ENCODE data around the gene NLRP3. TPM values are rescaled to one million over a fixed set of nuclear protein-coding genes. Genes with fewer than 3 reads are reported as not detected.
"Not testable (repeated sequence)": the region's sequence is repeated elsewhere in the genome, so short reads cannot be mapped to it uniquely, and the experiment has no call there.

NLRP3 gene
- total RNA-seq, 8 experiments from 2014 or later: 0.20 to 0.81 (median 0.41) TPM; not detected in 2

DNA sequence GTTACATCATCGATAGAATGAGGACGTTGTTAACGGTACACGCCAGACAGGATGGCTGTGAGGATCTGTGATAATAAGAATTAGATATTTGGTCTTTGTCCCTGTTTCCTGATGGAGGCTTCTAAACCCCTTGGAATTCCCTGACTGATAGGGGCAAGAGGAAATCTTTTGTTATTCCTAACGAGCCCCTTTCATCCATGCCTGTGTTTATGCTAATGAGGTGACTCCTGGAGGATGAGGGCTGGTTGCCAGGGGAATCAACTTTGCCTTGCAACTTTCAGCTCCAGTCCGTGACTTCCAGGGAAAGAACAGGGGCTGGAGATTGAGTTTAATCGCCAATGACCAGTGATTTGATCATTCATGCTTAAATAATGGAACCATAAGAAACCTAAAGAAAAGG is 39.3 kb upstream of the NLRP3 start:
- Histone ChIP-seq H3K4me1 (replicated peaks in 1 of 2) (peaks cover 36 to 40% of the 10 kb centered on the region in 2 donors), H3K4me3 (peak overlapping the region in 1 of 5 donors; percentile 0), H3K27ac (peak overlapping the region; percentile 10 to 57)
- in situ Hi-C loops (cut with MboI; ENCODE audit: low pct_unique_long_range_greater_than_20kb in 2 of 9, low sequenced_read_pairs in 9 of 9, unreplicated experiment in 9 of 9): loop anchor here in 2 of 9 experiments (25.0 kb wide), 1 partner anchor 111 kb away; no protein-coding TSS in a partner anchor
- peak in 5 of 8 experiments; percentile 62 to 88 (median 80) for ATAC-seq (replicated peaks in 6 of 8)
- WGBS, 10 experiments: 1 to 38% (median 13%) methylated on average over 1 to 7 of the region's 7 CpGs; no CpG with 5 or more reads in 2 of the 10 experiments

DNA sequence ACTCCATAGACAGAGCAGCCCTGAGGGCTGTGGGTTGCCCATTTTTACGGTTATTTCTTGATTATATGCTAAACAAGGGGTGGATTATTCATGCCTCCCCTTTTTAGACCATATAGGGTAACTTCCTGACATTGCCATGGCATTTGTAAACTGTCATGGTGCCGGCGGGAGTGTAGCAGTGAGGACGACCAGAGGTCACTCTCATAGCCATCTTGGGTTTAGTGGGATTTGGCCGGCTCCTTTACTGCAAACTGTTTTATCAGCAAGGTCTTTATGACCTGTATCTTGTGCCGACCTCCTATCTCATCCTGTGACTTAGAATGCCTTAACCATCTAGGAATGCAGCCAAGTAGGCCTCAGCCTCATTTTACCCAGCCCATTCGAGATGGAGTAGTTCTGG is 38.3 kb upstream of the NLRP3 start:
- in situ Hi-C loops (cut with MboI; ENCODE audit: low pct_unique_long_range_greater_than_20kb in 2 of 9, low sequenced_read_pairs in 9 of 9, unreplicated experiment in 9 of 9): loop anchor here in 2 of 9 experiments (25.0 kb wide), 1 partner anchor 110 kb away; no protein-coding TSS in a partner anchor
- not testable (repeated sequence) for H3K4me3 ChIP-seq; ATAC-seq (replicated peaks in 6 of 8)
- Histone ChIP-seq H3K27ac (peak overlapping the region in 1 of 2 donors; percentile 57), H3K4me1 (replicated peaks in 1 of 2) (peaks cover 36 to 40% of the 10 kb centered on the region in 2 donors)
- WGBS, 10 experiments: 0 to 68% (median 46%) methylated on average over 1 to 7 of the region's 7 CpGs; no CpG with 5 or more reads in 1 of the 10 experiments

- H3K4me1 ChIP-seq (replicated peaks in 1 of 2): peaks cover 36 to 40% of the 10 kb centered on the region in 2 donors
- 0 to 87% (median 71%) methylated on average over 1 to 16 of the region's 20 CpGs; no CpG with 5 or more reads in 2 of the 10 experiments for WGBS, 10 experiments
- peak in 5 of 8 experiments; percentile 18 to 68 (median 50) for ATAC-seq (replicated peaks in 6 of 8)
- no peak overlapping the region for H3K27ac ChIP-seq
- no peak overlapping the region for H3K4me3 ChIP-seq
- in situ Hi-C loops (cut with MboI; ENCODE audit: low pct_unique_long_range_greater_than_20kb in 2 of 9, low sequenced_read_pairs in 9 of 9, unreplicated experiment in 9 of 9): loop anchor here in 2 of 9 experiments (25.0 kb wide), 1 partner anchor 109 kb away; no protein-coding TSS in a partner anchor
Measured at GRCh38 chr1:247378334-247379073, 37.5 kb upstream of the NLRP3 start.

- H3K27ac ChIP-seq: no peak overlapping the region
- in situ Hi-C loops (cut with MboI; ENCODE audit: low pct_unique_long_range_greater_than_20kb in 2 of 9, low sequenced_read_pairs in 9 of 9, unreplicated experiment in 9 of 9): loop anchor here in 2 of 9 experiments (25.0 kb wide), 1 partner anchor 102 kb away; no protein-coding TSS in a partner anchor
- H3K4me1 ChIP-seq (replicated peaks in 1 of 2): peaks cover 0 to 12% of the 10 kb centered on the region in 2 donors
- no peak overlapping the region for H3K4me3 ChIP-seq
- WGBS, 10 experiments: 18 to 86% (median 65%) methylated on average over 2 to 4 of the region's 4 CpGs
- ATAC-seq (replicated peaks in 6 of 8): peak in 2 of 8 experiments; percentile 10 to 14
Measured at GRCh38 chr1:247385283-247385682, 30.7 kb upstream of the NLRP3 start.

DNA sequence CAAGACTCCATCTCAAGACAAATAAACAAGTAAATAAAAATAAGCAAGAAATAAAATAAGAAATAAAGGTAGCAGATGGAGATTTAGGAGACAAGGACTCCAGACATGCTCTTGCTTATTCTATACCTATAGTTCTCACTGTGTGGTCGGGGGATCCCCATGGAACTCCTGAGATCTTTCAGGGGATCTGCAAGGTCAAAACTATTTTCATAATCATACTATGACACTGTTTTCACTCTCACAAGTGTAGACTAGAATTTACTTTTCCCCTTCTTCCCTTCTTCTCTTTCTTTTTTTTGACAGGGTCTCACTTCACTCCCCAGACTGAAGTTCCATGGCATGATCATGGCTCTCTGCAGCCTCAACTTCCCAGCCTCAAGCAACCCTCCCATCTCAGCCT is 29.8 kb upstream of the NLRP3 start:
- H3K27ac ChIP-seq: no peak overlapping the region
- H3K4me3 ChIP-seq: no peak overlapping the region
- peaks cover 0 to 12% of the 10 kb centered on the region in 2 donors for H3K4me1 ChIP-seq (replicated peaks in 1 of 2)
- in situ Hi-C loops (cut with MboI; ENCODE audit: low pct_unique_long_range_greater_than_20kb in 2 of 9, low sequenced_read_pairs in 9 of 9, unreplicated experiment in 9 of 9): loop anchor here in 2 of 9 experiments (25.0 kb wide), 1 partner anchor 101 kb away; no protein-coding TSS in a partner anchor
- 40 to 100% (median 100%) methylated on average over 1 of the region's 1 CpG; no CpG with 5 or more reads in 4 of the 10 experiments for WGBS, 10 experiments
- no peak for ATAC-seq (replicated peaks in 6 of 8)

DNA sequence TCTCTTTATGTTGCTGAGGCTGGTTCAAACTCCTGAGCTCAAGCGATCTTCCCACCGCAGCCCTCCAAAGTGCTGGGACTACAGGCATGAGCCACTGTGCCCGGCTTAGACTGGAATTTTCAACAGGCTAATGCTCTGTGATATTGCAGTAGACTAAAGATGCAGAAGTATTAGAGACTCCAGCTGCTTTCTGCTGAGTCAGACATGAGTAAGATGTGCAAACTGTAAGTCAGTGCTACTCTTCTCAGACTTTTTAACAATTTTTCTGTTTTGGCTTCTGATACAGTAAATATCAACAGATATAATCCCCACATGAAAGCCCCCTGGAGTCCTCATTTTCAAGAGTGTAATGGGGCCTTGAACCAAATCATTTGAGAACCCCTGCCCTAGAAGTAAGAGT is 29.3 kb upstream of the NLRP3 start:
- WGBS, 10 experiments: 67 to 100% (median 94%) methylated on average over 1 to 3 of the region's 3 CpGs; no CpG with 5 or more reads in 3 of the 10 experiments
- in situ Hi-C loops (cut with MboI; ENCODE audit: low pct_unique_long_range_greater_than_20kb in 2 of 9, low sequenced_read_pairs in 9 of 9, unreplicated experiment in 9 of 9): loop anchor here in 2 of 9 experiments (25.0 kb wide), 1 partner anchor 101 kb away; no protein-coding TSS in a partner anchor
- no peak overlapping the region for H3K27ac ChIP-seq
- peaks cover 0 to 12% of the 10 kb centered on the region in 2 donors for H3K4me1 ChIP-seq (replicated peaks in 1 of 2)
- H3K4me3 ChIP-seq: no peak overlapping the region
- ATAC-seq (replicated peaks in 6 of 8): peak in 7 of 8 experiments; percentile 37 to 89 (median 86)

- no peak overlapping the region for H3K4me3 ChIP-seq
- peak in 5 of 8 experiments; percentile 12 to 41 (median 34) for ATAC-seq (replicated peaks in 6 of 8)
- in situ Hi-C loops (cut with MboI; ENCODE audit: low pct_unique_long_range_greater_than_20kb in 2 of 9, low sequenced_read_pairs in 9 of 9, unreplicated experiment in 9 of 9): loop anchor here in 2 of 9 experiments (25.0 kb wide), 1 partner anchor 100 kb away; no protein-coding TSS in a partner anchor
- no peak overlapping the region for H3K27ac ChIP-seq
- WGBS, 10 experiments: 0 to 80% (median 51%) methylated on average over 1 to 4 of the region's 4 CpGs; no CpG with 5 or more reads in 1 of the 10 experiments
- H3K4me1 ChIP-seq (replicated peaks in 1 of 2): peaks cover 0 to 12% of the 10 kb centered on the region in 2 donors
Measured at GRCh38 chr1:247387096-247387495, 28.9 kb upstream of the NLRP3 start.

GRCh38 chr1:247387565-247387964 is 28.4 kb upstream of the NLRP3 start:
- in situ Hi-C loops (cut with MboI; ENCODE audit: low pct_unique_long_range_greater_than_20kb in 2 of 9, low sequenced_read_pairs in 9 of 9, unreplicated experiment in 9 of 9): loop anchor here in 2 of 9 experiments (25.0 kb wide), 1 partner anchor 100 kb away; no protein-coding TSS in a partner anchor

DNA sequence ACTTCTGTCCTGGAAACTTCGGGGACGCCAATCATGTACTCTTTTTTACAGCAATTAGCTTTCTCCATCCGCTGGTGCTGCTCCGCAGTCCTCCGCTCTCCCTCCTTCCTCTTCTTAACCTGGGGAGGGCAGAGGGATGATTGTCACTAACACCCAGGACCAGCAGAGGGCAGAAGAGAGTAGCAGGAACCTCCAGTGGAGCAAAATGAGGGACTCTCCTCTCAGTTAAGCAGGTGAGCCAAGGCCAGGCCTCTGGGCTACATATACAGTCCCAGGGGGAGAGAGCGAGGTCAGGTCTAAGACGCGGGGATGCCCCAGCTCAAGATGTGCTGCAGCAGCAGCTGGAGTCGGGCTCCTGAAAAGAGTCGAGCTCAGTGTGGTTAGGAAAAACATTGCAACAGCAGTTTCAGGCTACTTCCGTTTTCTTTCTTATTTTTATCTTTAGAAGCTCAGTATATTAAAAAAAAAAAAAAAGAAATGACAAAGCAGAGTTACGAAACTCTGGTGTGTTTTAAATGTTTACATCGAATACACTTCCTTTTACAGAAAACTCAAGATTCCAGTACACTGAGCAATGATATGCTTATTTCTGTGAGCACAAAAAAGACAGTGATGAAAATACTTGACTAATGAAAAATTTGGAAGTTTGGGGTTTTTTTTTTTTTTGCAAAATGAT is 25.7 kb upstream of the NLRP3 start:
- WGBS, 10 experiments: 0 to 67% (median 46%) methylated on average over 1 to 13 of the region's 13 CpGs
- Histone ChIP-seq H3K4me3 (no peak overlapping the region), H3K4me1 (replicated peaks in 1 of 2) (peaks cover 0 to 12% of the 10 kb centered on the region in 2 donors), H3K27ac (no peak overlapping the region)
- in situ Hi-C loops (cut with MboI; ENCODE audit: low pct_unique_long_range_greater_than_20kb in 2 of 9, low sequenced_read_pairs in 9 of 9, unreplicated experiment in 9 of 9): loop anchor here in 2 of 9 experiments (25.0 kb wide), 1 partner anchor 97 kb away; no protein-coding TSS in a partner anchor
- ATAC-seq (replicated peaks in 6 of 8): peak; percentile 74 to 99 (median 85)

More at GRCh38 chr1:247387565-247387964, 28.4 kb upstream of the NLRP3 start:
- no peak overlapping the region for H3K27ac ChIP-seq
- ATAC-seq (replicated peaks in 6 of 8): peak in 1 of 8 experiments; percentile 34
- WGBS, 10 experiments: 16 to 100% (median 40%) methylated on average over 1 to 5 of the region's 5 CpGs; no CpG with 5 or more reads in 1 of the 10 experiments
- peaks cover 0 to 12% of the 10 kb centered on the region in 2 donors for H3K4me1 ChIP-seq (replicated peaks in 1 of 2)
- no peak overlapping the region for H3K4me3 ChIP-seq

GRCh38 chr1:247390996-247391395 is 25.0 kb upstream of the NLRP3 start:
- no peak overlapping the region for H3K27ac ChIP-seq
- in situ Hi-C loops (cut with MboI; ENCODE audit: low pct_unique_long_range_greater_than_20kb in 2 of 9, low sequenced_read_pairs in 9 of 9, unreplicated experiment in 9 of 9): loop anchor here in 2 of 9 experiments (25.0 kb wide), 1 partner anchor 96 kb away; no protein-coding TSS in a partner anchor
- 60 to 100% (median 92%) methylated on average over 1 to 4 of the region's 4 CpGs; no CpG with 5 or more reads in 2 of the 10 experiments for WGBS, 10 experiments

DNA sequence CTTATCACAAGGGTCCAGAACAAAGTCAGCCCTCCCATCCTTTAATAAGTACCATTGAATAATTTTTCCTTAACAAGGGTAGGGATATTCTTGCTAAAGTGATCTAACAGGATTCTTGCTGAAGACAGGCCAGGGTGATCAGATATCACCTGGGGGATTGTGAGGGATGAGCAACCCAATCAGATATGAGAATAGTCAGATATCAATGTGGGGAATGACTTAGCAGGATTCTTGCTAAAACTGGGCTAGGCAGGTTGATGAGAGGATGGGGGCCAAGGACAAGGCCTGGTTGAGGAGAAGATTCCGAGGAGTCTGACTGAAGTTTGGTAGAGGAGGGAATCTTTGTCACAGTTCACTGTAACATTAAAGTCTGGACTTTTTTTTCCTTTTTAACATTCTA is 23.9 kb upstream of the NLRP3 start:
- in situ Hi-C loops (cut with MboI; ENCODE audit: low pct_unique_long_range_greater_than_20kb in 2 of 9, low sequenced_read_pairs in 9 of 9, unreplicated experiment in 9 of 9): loop anchor here in 2 of 9 experiments (25.0 kb wide), 1 partner anchor 95 kb away; no protein-coding TSS in a partner anchor
- no peak for ATAC-seq (replicated peaks in 6 of 8)
- 0 to 100% (median 43%) methylated on average over 1 of the region's 1 CpG; no CpG with 5 or more reads in 3 of the 10 experiments for WGBS, 10 experiments

More at GRCh38 chr1:247390996-247391395, 25.0 kb upstream of the NLRP3 start:
- Histone ChIP-seq H3K4me3 (no peak overlapping the region), H3K4me1 (replicated peaks in 1 of 2) (peaks cover 0 to 12% of the 10 kb centered on the region in 2 donors)
- ATAC-seq (replicated peaks in 6 of 8): no peak

GRCh38 chr1:247395075-247395474 is 20.9 kb upstream of the NLRP3 start:
- not testable (repeated sequence) for H3K4me3 ChIP-seq; ATAC-seq (replicated peaks in 6 of 8); H3K27ac ChIP-seq; H3K4me1 ChIP-seq (replicated peaks in 1 of 2)
- in situ Hi-C loops (cut with MboI; ENCODE audit: low pct_unique_long_range_greater_than_20kb in 2 of 9, low sequenced_read_pairs in 9 of 9, unreplicated experiment in 9 of 9): loop anchor here in 2 of 9 experiments (25.0 kb wide), 1 partner anchor 92 kb away; no protein-coding TSS in a partner anchor
- 38 to 95% (median 80%) methylated on average over 2 to 8 of the region's 8 CpGs for WGBS, 10 experiments

More for the DNA sequence above, 23.9 kb upstream of the NLRP3 start:
- H3K4me1 ChIP-seq (replicated peaks in 1 of 2): peaks cover 0 to 5% of the 10 kb centered on the region in 2 donors
- H3K4me3 ChIP-seq: no peak overlapping the region
- no peak overlapping the region for H3K27ac ChIP-seq
